CD14-positive monocyte (primary cell): ENCODE measurements around the gene TIMP2. TPM values are rescaled to one million over a fixed set of nuclear protein-coding genes. Genes with fewer than 3 reads are reported as not detected.

Experiments
- DNase-seq, 3 donors: peaks; one replicate each; pipeline ENCODE4 v3.0.0-alpha.2; 2011 to 2022
- H2AFZ ChIP-seq: 2 replicates; pipeline ENCODE4 v1.6.0; 2012; ENCODE audit warnings: mild to moderate bottlenecking, low read depth, low read length, inconsistent platforms; ENCODE audit not compliant: insufficient read depth, poor library complexity, severe bottlenecking
- H3K27ac ChIP-seq, 2 donors: 1 replicate in 1 of 2; 2 replicates in 1 of 2; pipeline ENCODE4 v1.5.1; 2012 to 2013; ENCODE audit warnings: low read length in 2 of 2, control low read depth in 1 of 2, inconsistent platforms in 1 of 2, low read depth in 1 of 2, mild to moderate bottlenecking in 1 of 2
- H3K27me3 ChIP-seq, 2 donors: one replicate each; pipeline versions ENCODE4 v1.6.0 to v1.6.1; 2011 to 2013; ENCODE audit warnings: low read length in 2 of 2; ENCODE audit not compliant: control insufficient read depth in 2 of 2, insufficient read depth in 2 of 2
- H3K36me3 ChIP-seq, 2 donors: replicated peaks in 1 of 2; 1 replicate in 1 of 2; 2 replicates in 1 of 2; pipeline versions ENCODE4 v1.5.1 to v1.6.1; 2012 to 2013; ENCODE audit warnings: low read length in 2 of 2, control low read depth in 1 of 2, inconsistent platforms in 1 of 2, mild to moderate bottlenecking in 1 of 2; ENCODE audit not compliant: insufficient read depth in 2 of 2, control insufficient read depth in 1 of 2
- H3K4me1 ChIP-seq, 2 donors: 1 replicate in 1 of 2; 2 replicates in 1 of 2; pipeline versions ENCODE4 v1.5.1 to v1.6.1; 2012 to 2013; ENCODE audit warnings: low read length in 2 of 2, control low read depth in 1 of 2, inconsistent platforms in 1 of 2, mild to moderate bottlenecking in 1 of 2, moderate library complexity in 1 of 2; ENCODE audit not compliant: insufficient read depth in 2 of 2, control insufficient read depth in 1 of 2
- H3K4me2 ChIP-seq: replicated peaks from 2 replicates; pipeline ENCODE3; 2012; ENCODE audit warnings: low read length, moderate library complexity, mild to moderate bottlenecking; ENCODE audit not compliant: poor library complexity, severe bottlenecking; ENCODE audit errors: extremely low read depth
- H3K4me3 ChIP-seq, 3 experiments: fragments of 200-600 bp in 1 of 3; sonication (generic) in 1 of 3; replicated peaks in 1 of 3; 1 replicate in 2 of 3; 2 replicates in 1 of 3; pipeline ENCODE4 v1.5.1; 2011 to 2013; ENCODE audit warnings: low read length in 3 of 3, mild to moderate bottlenecking in 3 of 3, control low read depth in 2 of 3, low read depth in 2 of 3, inconsistent platforms in 1 of 3, moderate library complexity in 1 of 3
- H3K79me2 ChIP-seq: 2 replicates; pipeline ENCODE4 v1.6.0; 2012; ENCODE audit warnings: mild to moderate bottlenecking, control low read depth, inconsistent platforms, low read length, moderate library complexity; ENCODE audit not compliant: insufficient read depth
- H3K9ac ChIP-seq: 2 replicates; pipeline ENCODE4 v1.6.0; 2017; ENCODE audit warnings: low read length, mild to moderate bottlenecking; ENCODE audit not compliant: insufficient read depth, poor library complexity, severe bottlenecking
- H3K9me3 ChIP-seq, 2 donors: replicated peaks in 1 of 2; 1 replicate in 1 of 2; 2 replicates in 1 of 2; pipeline versions ENCODE4 v1.5.1 to v1.6.1; 2012 to 2013; ENCODE audit warnings: low read length in 2 of 2, control low read depth in 1 of 2; ENCODE audit not compliant: control insufficient read depth in 1 of 2, insufficient read depth in 1 of 2
- H4K20me1 ChIP-seq: 2 replicates; pipeline ENCODE4 v1.6.0; 2012; ENCODE audit warnings: mild to moderate bottlenecking, low read length, control low read depth, moderate library complexity; ENCODE audit not compliant: insufficient read depth
- H3K27ac Mint-ChIP-seq, 7 donors: one replicate each; pipeline ENCODE4 v1.8.0; 2020; ENCODE audit warnings: mild to moderate bottlenecking in 7 of 7, mixed read lengths in 7 of 7, moderate library complexity in 6 of 7, inconsistent platforms in 2 of 7
- H3K27me3 Mint-ChIP-seq, 3 donors: one replicate each; pipeline ENCODE4 v1.8.0; 2021 to 2022; ENCODE audit warnings: low read depth in 3 of 3, mild to moderate bottlenecking in 3 of 3, mixed read lengths in 3 of 3, moderate library complexity in 3 of 3, inconsistent platforms in 1 of 3
- H3K36me3 Mint-ChIP-seq, 2 donors: one replicate each; pipeline ENCODE4 v1.8.0; 2020; ENCODE audit warnings: mixed read lengths in 2 of 2, inconsistent platforms in 1 of 2, mild to moderate bottlenecking in 1 of 2
- H3K4me1 Mint-ChIP-seq: one replicate; pipeline ENCODE4 v1.8.0; 2020; ENCODE audit warnings: mild to moderate bottlenecking, mixed read lengths
- H3K4me3 Mint-ChIP-seq, 2 donors: one replicate each; pipeline ENCODE4 v1.8.0; 2020; ENCODE audit warnings: mild to moderate bottlenecking in 2 of 2, mixed read lengths in 2 of 2, moderate library complexity in 1 of 2
- H3K9me3 Mint-ChIP-seq, 7 donors: one replicate each; pipeline ENCODE4 v1.8.0; 2020 to 2022; ENCODE audit warnings: mixed read lengths in 7 of 7, mild to moderate bottlenecking in 6 of 7, moderate library complexity in 6 of 7, inconsistent platforms in 2 of 7
- CTCF ChIP-seq: fragments of 200-600 bp; IDR thresholded peaks from one replicate; pipeline ENCODE4 v1.8.0; 2022; ENCODE audit warnings: antibody characterized with exemption, mild to moderate bottlenecking
- WGBS: methylation state at CpG from one replicate; pipeline ENCODE4 v1.1.5; 2013; ENCODE audit warnings: missing lambda C conversion rate; ENCODE audit not compliant: insufficient coverage; 5-methylcytosine and 5-hydroxymethylcytosine counted together
- intact Hi-C, 2 donors: fragments of 100-400 bp; cut with micrococcal nuclease; formaldehyde crosslinking; loops; one replicate each; pipeline versions ENCODE4 v1.15.0 to v1.15.1; 2023
- polyA plus RNA-seq, 3 donors: library from polyadenylated mRNA; depleted of rRNA in 1 of 3; unstranded in 2 of 3; stranded (reverse) in 1 of 3; fragments of 300-500 nt in 2 of 3; fragments of >200 nt in 1 of 3; fragmentation: Illumina TruSeq in 2 of 3; gene quantifications; 1 replicate in 2 of 3; 2 replicates in 1 of 3; pipeline ENCODE4 v1.2.3, GENCODE V29; 2012 to 2021

TIMP2 gene
- polyA plus RNA-seq, 3 donors = 4.5 to 101 (median 6.4) TPM

GRCh38 chr17:78899361-78900260 is 25.6 kb downstream of the TIMP2 start:
- Histone ChIP-seq H3K79me2 (peaks cover 100% of the 10 kb centered on the region), H3K4me3 (no peak overlapping the region), H3K4me2 (no peak overlapping the region), H3K9ac (no peak overlapping the region), H3K27ac (no peak overlapping the region), H3K27me3 (no peaks in the 10 kb centered on the region), H2AFZ (no peak overlapping the region), H3K36me3 (peaks cover 53 to 82% of the 10 kb centered on the region in 2 donors), H4K20me1 (peaks cover 100% of the 10 kb centered on the region), H3K4me1 (no peaks in the 10 kb centered on the region), H3K9me3 (no peaks in the 10 kb centered on the region)
- H3K9me3 Mint-ChIP-seq = no peaks in the 10 kb centered on the region
- H3K4me1 Mint-ChIP-seq = peaks cover 38% of the 10 kb centered on the region
- H3K36me3 Mint-ChIP-seq = peaks cover 53 to 81% of the 10 kb centered on the region in 2 donors
- DNase-seq = no peak
- peak overlapping the region in 4 of 7 donors; percentile 18 to 60 (median 29) for H3K27ac Mint-ChIP-seq
- peaks cover 0 to 2% (median 0%) of the 10 kb centered on the region in 3 donors for H3K27me3 Mint-ChIP-seq
- H3K4me3 Mint-ChIP-seq = no peak overlapping the region
- TF ChIP-seq CTCF = no peak
- intact Hi-C loops = no loop called here
- 82% methylated on average over 8 of the region's 18 CpGs for WGBS

GRCh38 chr17:78898947-78899346 is 26.2 kb downstream of the TIMP2 start:
- no peak overlapping the region for H2AFZ ChIP-seq
- H3K4me1 Mint-ChIP-seq = peaks cover 39% of the 10 kb centered on the region
- no peak overlapping the region for H3K9ac ChIP-seq
- peaks cover 100% of the 10 kb centered on the region for H3K79me2 ChIP-seq
- H3K27me3 Mint-ChIP-seq = peaks cover 0 to 2% (median 0%) of the 10 kb centered on the region in 3 donors
- peaks cover 100% of the 10 kb centered on the region for H4K20me1 ChIP-seq
- H3K27me3 ChIP-seq = no peaks in the 10 kb centered on the region
- H3K9me3 Mint-ChIP-seq = no peaks in the 10 kb centered on the region
- H3K27ac Mint-ChIP-seq = peak overlapping the region in 4 of 7 donors; percentile 10 to 60 (median 29)
- peaks cover 3 to 4% of the 10 kb centered on the region in 2 donors for H3K4me1 ChIP-seq
- H3K4me3 ChIP-seq = no peak overlapping the region
- no peaks in the 10 kb centered on the region for H3K9me3 ChIP-seq
- WGBS = 98% methylated on average over 13 of the region's 13 CpGs
- H3K4me3 Mint-ChIP-seq = no peak overlapping the region
- no peak for DNase-seq
- TF ChIP-seq CTCF = no peak
- H3K27ac ChIP-seq = no peak overlapping the region
- intact Hi-C loops = no loop called here
- no peak overlapping the region for H3K4me2 ChIP-seq
- H3K36me3 Mint-ChIP-seq = peaks cover 49 to 76% of the 10 kb centered on the region in 2 donors
- H3K36me3 ChIP-seq = peaks cover 51 to 78% of the 10 kb centered on the region in 2 donors
